HepG2 (cell line): ENCODE data around the gene CPEB2. TPM values are rescaled to one million over a fixed set of nuclear protein-coding genes. Genes with fewer than 3 reads are reported as not detected.

ENCODE experiments used
- ATAC-seq: fragments of 200-7000 bp; cut with Tn5 transposase; 3 replicates; pipeline ENCODE4 v1.9.1; 2020; ENCODE audit warnings: mild to moderate bottlenecking, moderate library complexity
- BruUV-seq: library from RNA; stranded (reverse); fragments of 400-500 nt; replicated peaks from 2 replicates; lab custom pipeline; 2021; lab: Mats Ljungman, UMichigan
- CTCF ChIA-PET: fragments of 300-600 bp; formaldehyde crosslinking; extraction: SDS; loops from one replicate; lab custom pipeline; 2021; ENCODE audit warnings: low total read pairs, inconsistent platforms, low intra/inter-chr PET ratio; lab: Yijun Ruan, JAX
- POLR2A ChIA-PET: fragments of 350-600 bp; sonication (Branson Sonifier 250); formaldehyde crosslinking; loops from one replicate; lab custom pipeline; 2020; ENCODE audit warnings: antibody characterized with exemption, inconsistent platforms; lab: Yijun Ruan, JAX
- DNase-seq: peaks from one replicate; pipeline ENCODE4 v3.0.0-alpha.2; 2015; ENCODE audit warnings: low spot score
- FAIRE-seq: peaks from 3 replicates; lab custom pipeline; 2011; peaks lifted over from hg19 to GRCh38; lab: Jason Lieb, UNC
- H2AFZ ChIP-seq: one replicate; pipeline ENCODE4 v1.6.1; 2011; ENCODE audit warnings: low read length, inconsistent platforms
- H3K27ac ChIP-seq: fragments of 300-600 bp; 3 replicates; pipeline ENCODE4 v1.8.0; 2011; ENCODE audit warnings: mixed run types, mild to moderate bottlenecking, mixed read lengths, low read length, inconsistent platforms; ENCODE audit not compliant: insufficient read depth; ENCODE audit errors: extremely low read length
- H3K27me3 ChIP-seq, 2 experiments: fragments of 200-600 bp in 1 of 2; 2 replicates in 1 of 2; 3 replicates in 1 of 2; pipeline versions ENCODE4 v1.6.0 to v1.8.0; 2011; ENCODE audit warnings: low read length in 2 of 2, mild to moderate bottlenecking in 2 of 2, moderate library complexity in 2 of 2, inconsistent platforms in 1 of 2; ENCODE audit not compliant: insufficient read depth in 2 of 2, control insufficient read depth in 1 of 2
- H3K36me3 ChIP-seq, 2 experiments: fragments of 200-600 bp in 1 of 2; replicated peaks in 1 of 2; 2 replicates in 1 of 2; 3 replicates in 1 of 2; pipeline versions ENCODE4 v1.5.1 to v1.8.0; 2011; ENCODE audit warnings: low read length in 2 of 2, inconsistent platforms in 1 of 2; ENCODE audit not compliant: insufficient read depth in 2 of 2, control insufficient read depth in 1 of 2
- H3K4me1 ChIP-seq: 2 replicates; pipeline ENCODE4 v1.5.1; 2012; ENCODE audit warnings: low read length, inconsistent platforms; ENCODE audit not compliant: insufficient read depth
- H3K4me2 ChIP-seq: 2 replicates; pipeline ENCODE4 v1.6.0; 2011; ENCODE audit warnings: low read depth, low read length, inconsistent platforms
- H3K4me3 ChIP-seq, 3 experiments: fragments of 200-600 bp in 1 of 3; sonication (generic), shearing (Covaris generic) in 1 of 3; replicated peaks in 1 of 3; 2 replicates each; pipeline ENCODE4 v1.5.1; 2011 to 2016; ENCODE audit warnings: low read length in 3 of 3, inconsistent platforms in 2 of 3, low read depth in 2 of 3, mild to moderate bottlenecking in 2 of 3, control low read depth in 1 of 3, mixed read lengths in 1 of 3; ENCODE audit not compliant: insufficient read depth in 1 of 3
- H3K79me2 ChIP-seq: one replicate; pipeline ENCODE4 v1.6.1; 2011; ENCODE audit warnings: low read length, inconsistent platforms; ENCODE audit not compliant: insufficient read depth
- H3K9ac ChIP-seq: 2 replicates; pipeline ENCODE4 v1.6.0; 2011; ENCODE audit warnings: mild to moderate bottlenecking, low read depth, low read length, inconsistent platforms; ENCODE audit not compliant: insufficient read depth
- H3K9me3 ChIP-seq: 2 replicates; pipeline ENCODE4 v1.5.1; 2012; ENCODE audit warnings: mild to moderate bottlenecking, low read length
- H4K20me1 ChIP-seq: 2 replicates; pipeline ENCODE4 v1.6.0; 2011; ENCODE audit warnings: inconsistent platforms, mild to moderate bottlenecking, low read length, moderate library complexity; ENCODE audit not compliant: insufficient read depth
- ATAD3A ChIP-seq: sonication (generic); formaldehyde crosslinking; IDR thresholded peaks from 2 replicates; pipeline ENCODE4 v1.4.0; 2020; ENCODE audit warnings: missing genetic modification reagents
- DNMT3B ChIP-seq: conservative IDR thresholded peaks from 2 replicates; pipeline ENCODE4 v1.6.1; 2016; ENCODE audit warnings: missing biosample characterization, control low read depth
- FOSL2 ChIP-seq: sonication (generic); formaldehyde crosslinking; IDR thresholded peaks from 2 replicates; pipeline ENCODE4 v1.4.0; 2020; ENCODE audit warnings: missing genetic modification reagents
- MAFF ChIP-seq: IDR thresholded peaks from 2 replicates; pipeline ENCODE4 v1.6.1; 2011; ENCODE audit warnings: low read depth, low read length, improper control_type of control experiment
- MAFK ChIP-seq, 2 experiments: IDR thresholded peaks in 1 of 2; conservative IDR thresholded peaks in 1 of 2; 2 replicates each; pipeline ENCODE4 v1.6.1; 2011; ENCODE audit warnings: improper control_type of control experiment in 2 of 2, low read length in 2 of 2
- MYNN ChIP-seq: sonication (generic); formaldehyde crosslinking; IDR thresholded peaks from 2 replicates; pipeline ENCODE4 v1.4.0; 2020; ENCODE audit warnings: mild to moderate bottlenecking, low read depth, missing genetic modification reagents
- ZFP41 ChIP-seq: sonication (generic); formaldehyde crosslinking; IDR thresholded peaks from 2 replicates; pipeline ENCODE4 v1.4.0; 2020; ENCODE audit warnings: mild to moderate bottlenecking, missing genetic modification reagents, borderline replicate concordance
- ZNF766 ChIP-seq: sonication (generic); formaldehyde crosslinking; IDR thresholded peaks from 2 replicates; pipeline ENCODE4 v1.5.0; 2020; ENCODE audit warnings: missing genetic modification reagents, borderline replicate concordance
- ZNF879 ChIP-seq: sonication (generic); formaldehyde crosslinking; IDR thresholded peaks from 2 replicates; pipeline ENCODE4 v1.8.1; 2023; ENCODE audit warnings: missing genetic modification reagents
- WGBS: methylation state at CpG from one replicate; pipeline ENCODE4 v1.1.6; 2017; ENCODE audit warnings: low lambda C conversion rate; 5-methylcytosine and 5-hydroxymethylcytosine counted together
- in situ Hi-C: cut with HindIII; loops from 2 replicates; pipeline ENCODE4 v1.10.0; 2017; ENCODE audit warnings: low pct_unique_long_range_greater_than_20kb; ENCODE audit not compliant: extremely low pct_ligation_motif_present
- intact Hi-C: fragments of 100-400 bp; cut with micrococcal nuclease; formaldehyde crosslinking; loops from one replicate; pipeline ENCODE4 v1.10.0; 2022; ENCODE audit not compliant: unreplicated experiment
- polyA plus RNA-seq, 8 experiments: library from polyadenylated mRNA; depleted of rRNA in 3 of 8; stranded (reverse) in 7 of 8; unstranded in 1 of 8; fragments of >200 nt; fragmentation: Illumina TruSeq in 4 of 8; extraction: Trizol in 4 of 8; gene quantifications; 2 replicates each; pipeline versions ENCODE4 v1.2.1 to v1.2.3, GENCODE V29; 2011 to 2016; ENCODE audit warnings: low read depth in 4 of 8, missing spikeins in 1 of 8, mixed read lengths in 1 of 8; ENCODE audit not compliant: insufficient read depth in 1 of 8
- total RNA-seq, 5 experiments: library from RNA; depleted of rRNA; stranded (reverse); fragments of >200 nt; fragmentation: Illumina TruSeq; extraction: Trizol; gene quantifications; 2 replicates each; pipeline ENCODE4 v1.2.3, GENCODE V29; 2016; ENCODE audit warnings: low read depth in 1 of 5
- TF ChIP-seq, protein P1 (sequence below): sonication (generic); formaldehyde crosslinking; IDR thresholded peaks from one replicate; pipeline ENCODE4 v1.5.1; 2020; ENCODE audit warnings: mild to moderate bottlenecking, missing genetic modification reagents; ENCODE audit errors: not compliant biosample characterization

Gene CPEB2
- total and polyA plus RNA-seq, 2 of the 13 experiments (the other 11 are each of a cell fraction or from before 2014, with no cell fraction given): 2.0 to 2.5 TPM

DNA sequence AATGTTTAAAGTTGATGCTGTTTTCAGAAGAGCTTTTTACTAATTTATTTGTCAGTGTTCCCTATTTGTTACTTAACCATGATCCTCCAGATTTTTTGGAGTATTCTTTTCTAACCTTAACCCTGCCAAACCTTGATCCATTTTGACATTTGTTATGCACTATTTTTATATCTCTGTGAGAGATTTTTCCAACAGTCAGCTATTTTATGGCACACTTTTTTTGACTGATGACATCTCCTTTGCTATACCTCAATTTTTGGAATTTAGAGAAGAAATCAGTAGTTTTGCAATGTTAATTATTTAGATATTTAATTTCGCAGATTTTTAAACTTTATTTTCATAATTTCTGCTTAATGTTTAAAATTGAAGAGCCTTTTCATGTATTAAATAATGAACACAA, 66.0 kb downstream of the CPEB2 start:
- ChIA-PET POLR2A (no interaction called here), CTCF (no interaction called here)
- 98% methylated on average over 1 of the region's 1 CpG for WGBS
- intact Hi-C loops (no loop called here), in situ Hi-C loops (no loop called here)
- H3K4me2 ChIP-seq: no peak overlapping the region
- TF ChIP-seq ATAD3A (no peak), MAFF (peak; percentile 51; the same call in 1 of the 2 replicates), FOSL2 (no peak), MAFK (conservative IDR thresholded peaks at IDR 0.05 in 1 of 2, IDR thresholded peaks at IDR 0.05 in 1 of 2; ENCODE audit: low read length in 2 of 2) (peak; percentile 51 to 73; a peak in 3 of 4 replicates)
- DNase-seq (no peak), ATAC-seq (no peak), FAIRE-seq (no peak)
- H2AFZ ChIP-seq: no peak overlapping the region
- H3K4me3 ChIP-seq: no peak overlapping the region
- H3K36me3 ChIP-seq: peaks cover 4 to 5% of the 10 kb centered on the region in 2 experiments; a peak in 4 of 5 replicates
- no peaks in the 10 kb centered on the region for H3K9me3 ChIP-seq
- no peak overlapping the region for H3K9ac ChIP-seq
- BruUV-seq: no TSS peak
- H3K4me1 ChIP-seq: no peaks in the 10 kb centered on the region
- H3K79me2 ChIP-seq: no peaks in the 10 kb centered on the region
- no peak overlapping the region for H3K27ac ChIP-seq
- H3K27me3 ChIP-seq: no peaks in the 10 kb centered on the region
- H4K20me1 ChIP-seq: no peaks in the 10 kb centered on the region

DNA sequence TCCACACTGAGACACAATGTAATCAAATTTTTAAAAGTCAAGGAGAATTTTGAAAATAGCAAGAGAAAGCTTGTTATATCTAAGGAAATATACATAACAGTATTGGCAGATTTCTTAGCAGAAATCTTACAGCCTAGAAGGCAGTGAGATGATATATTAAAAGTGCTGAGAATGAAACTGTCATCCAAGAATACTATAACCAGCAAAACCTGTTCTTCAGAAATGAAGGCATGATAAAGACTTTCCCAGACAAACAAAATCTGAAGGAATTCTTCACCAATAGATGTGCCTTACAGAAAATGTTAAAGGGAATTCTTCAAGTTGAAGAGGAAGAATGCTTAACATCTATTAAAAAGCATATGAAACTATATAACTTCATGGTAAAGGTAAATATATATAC, 73.6 kb downstream of the CPEB2 start:
- ATAC-seq (no peak), DNase-seq (no peak), FAIRE-seq (no peak)
- no peak overlapping the region for H3K27ac ChIP-seq
- BruUV-seq: no TSS peak
- in situ Hi-C loops: no loop called here
- intact Hi-C loops: no loop called here
- no peaks in the 10 kb centered on the region for H4K20me1 ChIP-seq
- ChIA-PET CTCF (no interaction called here), POLR2A (no interaction called here)
- H3K79me2 ChIP-seq: no peaks in the 10 kb centered on the region
- no peaks in the 10 kb centered on the region for H3K36me3 ChIP-seq
- H3K9me3 ChIP-seq: 0 out of 2 replicates have a peak, but pooled peaks cover 4% of the 10 kb centered on the region
- no peaks in the 10 kb centered on the region for H3K4me1 ChIP-seq
- H3K4me3 ChIP-seq: no peak overlapping the region
- H3K27me3 ChIP-seq: no peaks in the 10 kb centered on the region
- H3K9ac ChIP-seq: no peak overlapping the region
- no peak overlapping the region for H3K4me2 ChIP-seq
- H2AFZ ChIP-seq: no peak overlapping the region
- TF ChIP-seq ZFP41 (no peak), MYNN (CRISPR knock-in tag) (no peak), DNMT3B (no peak), ZNF879 (CRISPR knock-in tag) (no peak), ZNF766 (no peak)
- TF ChIP-seq, protein P1, sequence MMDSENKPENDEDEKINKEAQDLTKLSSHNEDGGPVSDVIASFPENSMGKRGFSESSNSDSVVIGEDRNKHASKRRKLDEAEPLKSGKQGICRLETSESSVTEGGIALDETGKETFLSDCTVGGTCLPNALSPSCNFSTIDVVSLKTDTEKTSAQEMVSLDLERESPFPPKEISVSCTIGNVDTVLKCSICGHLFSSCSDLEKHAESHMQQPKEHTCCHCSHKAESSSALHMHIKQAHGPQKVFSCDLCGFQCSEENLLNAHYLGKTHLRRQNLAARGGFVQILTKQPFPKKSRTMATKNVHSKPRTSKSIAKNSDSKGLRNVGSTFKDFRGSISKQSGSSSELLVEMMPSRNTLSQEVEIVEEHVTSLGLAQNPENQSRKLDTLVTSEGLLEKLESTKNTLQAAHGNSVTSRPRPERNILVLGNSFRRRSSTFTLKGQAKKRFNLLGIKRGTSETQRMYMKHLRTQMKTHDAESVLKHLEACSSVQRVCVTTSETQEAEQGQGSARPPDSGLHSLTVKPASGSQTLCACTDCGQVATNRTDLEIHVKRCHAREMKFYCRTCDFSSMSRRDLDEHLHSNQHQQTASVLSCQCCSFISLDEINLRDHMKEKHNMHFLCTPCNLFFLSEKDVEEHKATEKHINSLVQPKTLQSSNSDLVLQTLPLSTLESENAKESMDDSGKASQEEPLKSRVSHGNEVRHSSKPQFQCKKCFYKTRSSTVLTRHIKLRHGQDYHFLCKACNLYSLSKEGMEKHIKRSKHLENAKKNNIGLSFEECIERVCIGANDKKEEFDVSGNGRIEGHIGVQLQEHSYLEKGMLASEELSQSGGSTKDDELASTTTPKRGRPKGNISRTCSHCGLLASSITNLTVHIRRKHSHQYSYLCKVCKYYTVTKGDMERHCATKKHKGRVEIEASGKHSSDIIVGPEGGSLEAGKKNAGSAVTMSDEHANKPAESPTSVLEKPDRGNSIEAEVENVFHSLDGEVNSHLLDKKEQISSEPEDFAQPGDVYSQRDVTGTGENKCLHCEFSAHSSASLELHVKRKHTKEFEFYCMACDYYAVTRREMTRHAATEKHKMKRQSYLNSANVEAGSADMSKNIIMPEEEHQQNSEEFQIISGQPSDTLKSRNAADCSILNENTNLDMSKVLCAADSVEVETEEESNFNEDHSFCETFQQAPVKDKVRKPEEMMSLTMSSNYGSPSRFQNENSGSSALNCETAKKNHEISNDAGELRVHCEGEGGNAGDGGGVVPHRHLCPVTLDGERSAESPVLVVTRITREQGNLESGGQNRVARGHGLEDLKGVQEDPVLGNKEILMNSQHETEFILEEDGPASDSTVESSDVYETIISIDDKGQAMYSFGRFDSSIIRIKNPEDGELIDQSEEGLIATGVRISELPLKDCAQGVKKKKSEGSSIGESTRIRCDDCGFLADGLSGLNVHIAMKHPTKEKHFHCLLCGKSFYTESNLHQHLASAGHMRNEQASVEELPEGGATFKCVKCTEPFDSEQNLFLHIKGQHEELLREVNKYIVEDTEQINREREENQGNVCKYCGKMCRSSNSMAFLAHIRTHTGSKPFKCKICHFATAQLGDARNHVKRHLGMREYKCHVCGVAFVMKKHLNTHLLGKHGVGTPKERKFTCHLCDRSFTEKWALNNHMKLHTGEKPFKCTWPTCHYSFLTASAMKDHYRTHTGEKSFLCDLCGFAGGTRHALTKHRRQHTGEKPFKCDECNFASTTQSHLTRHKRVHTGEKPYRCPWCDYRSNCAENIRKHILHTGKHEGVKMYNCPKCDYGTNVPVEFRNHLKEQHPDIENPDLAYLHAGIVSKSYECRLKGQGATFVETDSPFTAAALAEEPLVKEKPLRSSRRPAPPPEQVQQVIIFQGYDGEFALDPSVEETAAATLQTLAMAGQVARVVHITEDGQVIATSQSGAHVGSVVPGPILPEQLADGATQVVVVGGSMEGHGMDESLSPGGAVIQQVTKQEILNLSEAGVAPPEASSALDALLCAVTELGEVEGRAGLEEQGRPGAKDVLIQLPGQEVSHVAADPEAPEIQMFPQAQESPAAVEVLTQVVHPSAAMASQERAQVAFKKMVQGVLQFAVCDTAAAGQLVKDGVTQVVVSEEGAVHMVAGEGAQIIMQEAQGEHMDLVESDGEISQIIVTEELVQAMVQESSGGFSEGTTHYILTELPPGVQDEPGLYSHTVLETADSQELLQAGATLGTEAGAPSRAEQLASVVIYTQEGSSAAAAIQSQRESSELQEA (CRISPR knock-in tag): no peak
